AG04449 (cell line): ENCODE data around the gene ZNRF1.
A peak's percentile ranks its signal among the peaks of the same experiment; 100 is the strongest.

Experiments
- CTCF ChIA-PET: fragments of 350-600 bp; formaldehyde crosslinking; extraction: SDS; loops from one replicate; lab custom pipeline; 2021; ENCODE audit warnings: antibody characterized with exemption; lab: Yijun Ruan, JAX
- POLR2A ChIA-PET: fragments of 400-600, 350-600 bp; formaldehyde crosslinking; extraction: SDS; loops from one replicate; lab custom pipeline; 2020; ENCODE audit warnings: antibody characterized with exemption, inconsistent platforms; lab: Yijun Ruan, JAX
- DNase-seq: peaks from one replicate; pipeline ENCODE4 v3.0.0-alpha.2; 2010; ENCODE audit warnings: low read depth, low spot score
- H3K4me3 ChIP-seq: 2 replicates; pipeline ENCODE4 v1.5.1; 2011; ENCODE audit warnings: low read depth, mild to moderate bottlenecking, control low read depth, low read length
- TF ChIP-seq, protein P1 (sequence below): IDR thresholded peaks from one replicate; pipeline ENCODE4 v1.5.1; 2011; ENCODE audit warnings: mild to moderate bottlenecking, moderate library complexity, low read length, control low read depth, inconsistent platforms; ENCODE audit not compliant: insufficient read depth; ENCODE audit errors: missing control alignments

The ZNRF1 gene

DNA sequence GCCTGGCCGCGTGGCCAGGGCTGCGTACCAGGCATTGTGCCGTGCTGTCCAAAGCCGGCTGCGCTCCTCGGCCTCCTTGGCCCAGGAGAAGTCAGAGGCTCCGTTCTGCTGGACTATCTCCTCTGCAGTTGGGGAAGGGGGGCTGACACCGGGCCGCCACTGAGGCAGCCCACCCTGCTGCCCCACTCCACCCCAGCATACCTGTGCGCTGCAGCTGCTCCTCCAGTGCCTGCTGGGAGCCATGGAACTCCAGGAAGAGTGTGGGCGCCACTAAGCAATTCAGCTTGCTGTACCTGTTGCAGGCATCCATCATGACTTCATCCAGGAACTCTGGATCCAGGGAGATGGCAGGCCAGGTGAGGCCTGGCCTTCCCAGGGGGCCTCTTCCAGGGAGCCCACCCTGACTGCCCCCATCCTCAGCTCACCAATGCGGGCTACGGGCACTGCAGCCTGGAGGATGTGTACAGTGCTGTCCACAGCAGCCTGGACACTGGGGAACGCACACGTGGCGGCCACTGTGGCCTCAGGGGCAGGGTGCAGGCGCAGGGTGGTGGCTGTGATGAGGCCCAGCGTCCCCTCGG is 114.8 kb downstream of the ZNRF1 start:
- ChIA-PET POLR2A (no interaction called here), CTCF (interaction anchor here (0.6 to 11.0 kb wide), 4 partner anchors 15 to 299 kb away, joined by 3 to 450 read pairs (median 103); partner anchors contain the start of genes WDR59 and ZNRF1)

DNA sequence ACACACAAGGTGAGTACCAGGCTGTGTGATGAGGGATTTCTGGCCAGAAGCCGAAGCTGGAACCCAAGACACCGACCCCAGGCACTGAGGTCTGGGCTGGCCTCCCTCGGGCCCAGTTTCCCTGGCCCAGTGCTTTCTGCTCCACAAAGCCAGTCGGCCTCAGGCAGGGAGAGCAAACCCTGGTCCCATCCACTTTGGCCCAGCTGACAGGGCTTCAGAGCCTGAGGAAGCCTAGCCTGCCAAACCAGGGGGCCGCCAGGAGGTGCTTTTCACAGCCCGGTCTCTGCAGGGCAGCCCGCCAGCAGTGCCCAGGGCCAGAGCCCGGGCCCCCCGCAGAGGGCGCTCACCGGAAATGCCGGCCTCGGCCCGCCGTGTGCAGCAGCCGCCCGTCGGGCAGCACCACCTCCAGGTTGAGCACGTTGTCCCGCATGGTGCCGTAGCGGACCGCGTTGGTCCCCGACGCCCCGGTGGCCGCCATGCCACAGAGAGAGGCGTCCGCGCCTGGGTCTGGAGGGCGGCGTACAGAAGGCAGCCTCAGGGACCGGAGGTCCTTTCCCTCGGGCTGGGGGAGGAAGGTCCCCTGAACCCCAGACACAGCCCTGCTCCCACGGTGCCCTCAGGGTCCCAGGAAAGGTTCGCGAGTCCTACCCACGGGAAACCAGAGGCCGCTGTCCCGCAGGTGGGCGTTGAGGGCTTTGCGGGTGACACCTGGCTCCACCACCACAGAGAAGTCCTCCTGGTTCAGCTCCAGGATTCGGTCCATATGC is 115.5 kb downstream of the ZNRF1 start:
- DNase-seq = no peak
- TF ChIP-seq, protein P1, sequence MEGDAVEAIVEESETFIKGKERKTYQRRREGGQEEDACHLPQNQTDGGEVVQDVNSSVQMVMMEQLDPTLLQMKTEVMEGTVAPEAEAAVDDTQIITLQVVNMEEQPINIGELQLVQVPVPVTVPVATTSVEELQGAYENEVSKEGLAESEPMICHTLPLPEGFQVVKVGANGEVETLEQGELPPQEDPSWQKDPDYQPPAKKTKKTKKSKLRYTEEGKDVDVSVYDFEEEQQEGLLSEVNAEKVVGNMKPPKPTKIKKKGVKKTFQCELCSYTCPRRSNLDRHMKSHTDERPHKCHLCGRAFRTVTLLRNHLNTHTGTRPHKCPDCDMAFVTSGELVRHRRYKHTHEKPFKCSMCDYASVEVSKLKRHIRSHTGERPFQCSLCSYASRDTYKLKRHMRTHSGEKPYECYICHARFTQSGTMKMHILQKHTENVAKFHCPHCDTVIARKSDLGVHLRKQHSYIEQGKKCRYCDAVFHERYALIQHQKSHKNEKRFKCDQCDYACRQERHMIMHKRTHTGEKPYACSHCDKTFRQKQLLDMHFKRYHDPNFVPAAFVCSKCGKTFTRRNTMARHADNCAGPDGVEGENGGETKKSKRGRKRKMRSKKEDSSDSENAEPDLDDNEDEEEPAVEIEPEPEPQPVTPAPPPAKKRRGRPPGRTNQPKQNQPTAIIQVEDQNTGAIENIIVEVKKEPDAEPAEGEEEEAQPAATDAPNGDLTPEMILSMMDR = no peak
- ChIA-PET POLR2A (no interaction called here), CTCF (interaction anchor here (7.3 to 11.0 kb wide), 2 partner anchors 107 to 124 kb away, joined by 133 to 450 read pairs; partner anchors contain the start of genes WDR59 and ZNRF1)
- H3K4me3 ChIP-seq = no peak overlapping the region

More for the DNA sequence above, 114.8 kb downstream of the ZNRF1 start:
- TF ChIP-seq, protein P1 = no peak
- no peak for DNase-seq
- H3K4me3 ChIP-seq = no peak overlapping the region

DNA sequence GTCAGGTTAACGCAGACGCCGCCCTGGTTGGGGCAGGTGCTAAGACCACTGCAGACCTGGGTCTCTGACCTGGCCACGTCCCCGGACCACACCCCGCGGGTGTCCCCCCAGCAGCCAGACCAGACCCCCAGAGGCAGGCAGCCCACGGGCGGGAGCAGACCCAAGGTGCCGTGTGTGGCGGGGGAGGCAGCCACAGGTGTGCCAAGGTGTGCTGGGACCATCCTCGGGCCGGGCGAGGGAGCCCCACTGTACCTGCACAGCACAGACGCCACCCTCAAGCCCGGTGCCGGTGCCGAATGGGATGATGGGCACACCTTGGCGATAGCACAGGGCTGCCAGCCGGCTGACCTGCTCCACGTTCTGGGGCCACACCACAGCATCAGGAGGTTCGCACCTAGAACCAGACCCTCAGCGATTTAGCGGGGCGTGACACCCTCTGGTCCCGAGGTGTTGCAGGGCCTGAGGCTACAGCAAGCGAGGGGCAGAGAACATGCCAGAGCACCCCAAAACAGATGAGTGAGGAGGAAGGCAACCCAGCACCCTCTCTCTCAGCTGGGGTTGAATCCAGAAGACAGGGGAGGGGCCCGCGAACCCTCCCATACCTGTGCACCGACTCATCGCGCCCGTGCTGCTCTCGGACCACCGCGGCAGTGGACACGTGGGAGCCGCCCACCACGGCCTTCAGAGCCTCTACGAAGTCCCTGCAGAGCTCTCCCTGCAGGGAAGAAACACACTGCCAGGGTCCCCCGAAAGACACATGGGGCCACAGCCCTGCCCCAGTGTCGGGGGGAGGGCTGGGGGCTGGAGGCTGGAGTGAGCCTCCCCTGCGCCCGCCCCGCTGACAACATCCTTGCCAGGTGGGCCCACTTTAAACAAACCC is 116.4 kb downstream of the ZNRF1 start:
- TF ChIP-seq, protein P1 = no peak
- POLR2A ChIA-PET = no interaction called here
- H3K4me3 ChIP-seq = no peak overlapping the region
- CTCF ChIA-PET = interaction anchor here (1.5 to 11.0 kb wide), 3 partner anchors 117 to 124 kb away, joined by 4 to 450 read pairs (median 12); partner anchors contain the start of genes WDR59 and ZNRF1
- no peak for DNase-seq

DNA sequence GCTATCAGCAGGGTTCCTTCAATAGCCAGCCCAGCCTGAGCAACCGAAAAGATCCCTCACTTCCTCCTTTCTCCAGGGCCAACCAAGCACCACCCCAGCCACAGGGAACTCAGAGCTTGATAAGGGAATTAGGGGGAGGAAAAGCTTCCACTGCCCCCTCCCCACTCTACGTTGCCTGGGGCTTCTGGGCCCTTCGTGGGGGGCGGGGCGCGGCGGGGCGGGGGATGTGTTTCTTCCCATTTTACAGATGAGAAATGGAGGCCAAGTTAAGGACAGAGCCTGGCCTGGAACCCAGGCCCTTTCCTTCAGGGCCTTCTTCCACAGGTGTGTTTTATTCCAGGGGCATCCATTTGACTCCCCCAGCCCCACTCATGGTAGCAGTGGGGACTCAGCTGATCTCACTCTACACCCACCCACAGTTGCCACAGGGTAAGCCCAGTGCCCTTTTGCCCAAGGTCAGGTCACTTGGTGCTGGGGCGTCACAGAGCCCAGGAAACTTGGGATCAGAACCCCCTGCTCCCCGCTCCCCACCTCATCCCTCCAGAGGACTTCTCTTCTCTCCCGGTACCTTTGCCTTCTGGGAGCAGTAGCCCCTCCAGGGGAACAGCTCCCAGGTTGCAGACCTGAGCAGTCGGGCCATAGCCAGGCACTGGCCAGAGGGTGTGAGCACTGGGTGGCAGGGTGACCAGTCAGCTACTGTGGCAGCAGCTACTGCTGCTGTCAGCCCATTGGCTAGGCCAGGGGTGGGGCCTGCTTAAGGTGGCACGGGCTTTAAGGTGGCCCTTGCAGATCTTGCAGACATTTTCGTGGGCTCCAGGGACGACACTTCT is 117.5 kb downstream of the ZNRF1 start, which contains the start of gene LDHD:
Gene LDHD, minus strand, starts transcription at position 700 of the 830 bp plus-strand sequence. Its CDS starts 60 bp downstream, at position 640.
- TF ChIP-seq, protein P1 = no peak
- no peak for DNase-seq
- ChIA-PET CTCF (interaction anchor here (1.0 to 2.8 kb wide), 3 partner anchors 118 to 123 kb away, joined by 3 to 12 read pairs (median 4); partner anchors contain the start of gene ZNRF1), POLR2A (no interaction called here)
- H3K4me3 ChIP-seq = peak within 1 kb of the TSS; percentile 53

DNA sequence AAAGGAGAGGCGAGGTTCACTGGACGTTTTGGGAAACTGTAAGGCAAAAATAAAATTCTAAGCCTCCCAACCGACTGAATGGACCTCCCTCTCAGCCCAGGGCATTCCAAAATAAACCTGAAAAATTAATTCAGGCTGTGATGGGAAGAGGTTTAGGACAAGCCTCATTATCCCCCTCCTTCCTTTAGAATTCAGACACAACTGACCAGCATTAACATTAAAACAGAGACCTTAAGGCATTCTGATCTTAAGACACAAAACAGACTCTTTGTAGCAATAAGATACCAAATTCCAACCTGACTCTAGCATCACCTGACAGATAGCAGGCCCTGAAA is 118.1 kb downstream of the ZNRF1 start:
- no peak for DNase-seq

More for the DNA sequence above, 118.1 kb downstream of the ZNRF1 start:
- CTCF ChIA-PET = interaction anchor here (1.0 to 2.8 kb wide), 3 partner anchors 119 to 123 kb away, joined by 3 to 12 read pairs (median 4); partner anchors contain the start of gene ZNRF1
- TF ChIP-seq, protein P1 = no peak
- POLR2A ChIA-PET = no interaction called here
- no peak overlapping the region for H3K4me3 ChIP-seq
